Sigmoid colon (tissue), 7 donors: Measurements from ENCODE around the gene MAP3K3. TPM values are rescaled to one million over a fixed set of nuclear protein-coding genes. Genes with fewer than 3 reads are reported as not detected.

Experiments used
- DNase-seq: peaks from one replicate; pipeline ENCODE4 v3.0.0-alpha.2; 2019
- H3K27ac ChIP-seq, 4 donors: fragments of 200-600 bp; sonication (generic); one replicate each; pipeline ENCODE4 v1.5.1; 2016 to 2019; ENCODE audit warnings: mild to moderate bottlenecking in 1 of 4
- H3K27me3 ChIP-seq, 3 donors: fragments of 200-600 bp; sonication (generic); one replicate each; pipeline ENCODE4 v1.5.1; 2019; ENCODE audit warnings: mild to moderate bottlenecking in 1 of 3
- H3K36me3 ChIP-seq, 4 donors: fragments of 200-600 bp; sonication (generic); one replicate each; pipeline ENCODE4 v1.5.1; 2016 to 2019
- H3K4me1 ChIP-seq, 4 donors: fragments of 200-600 bp; sonication (generic); one replicate each; pipeline ENCODE4 v1.5.1; 2017 to 2019
- H3K4me3 ChIP-seq, 4 donors: fragments of 200-600 bp; sonication (generic); one replicate each; pipeline ENCODE4 v1.5.1; 2017 to 2019; ENCODE audit warnings: mild to moderate bottlenecking in 2 of 4, moderate library complexity in 1 of 4
- H3K9me3 ChIP-seq, 4 donors: fragments of 200-600 bp in 3 of 4; sonication (generic) in 3 of 4; one replicate each; pipeline versions ENCODE4 v1.5.1 to v1.6.1; 2013 to 2019
- EP300 ChIP-seq, 4 donors: sonication (generic); formaldehyde crosslinking; IDR thresholded peaks; one replicate each; pipeline ENCODE4 v1.6.1; 2017; ENCODE audit warnings: antibody characterized with exemption in 4 of 4
- POLR2A ChIP-seq, 2 donors: fragments of 450-650 bp; IDR thresholded peaks; one replicate each; pipeline ENCODE4 v1.6.1; 2016; ENCODE audit warnings: antibody characterized with exemption in 2 of 2, mild to moderate bottlenecking in 2 of 2, moderate library complexity in 2 of 2
- POLR2AphosphoS5 ChIP-seq, 4 donors: sonication (generic); formaldehyde crosslinking; IDR thresholded peaks; one replicate each; pipeline ENCODE4 v1.6.1; 2017; ENCODE audit warnings: antibody characterized with exemption in 4 of 4
- WGBS, 2 donors: extraction: QIAGEN DNeasy Blood & Tissue Kit; methylation state at CpG; one replicate each; pipeline ENCODE4 v1.1.7; 2013; 5-methylcytosine and 5-hydroxymethylcytosine counted together
- intact Hi-C: fragments of 100-400 bp; cut with DNase I; formaldehyde crosslinking; loops from one replicate; pipeline ENCODE4 v1.15.1; 2023
- polyA plus RNA-seq, 3 donors: library from polyadenylated mRNA; stranded (reverse); fragments of 200-250 nt; gene quantifications; one replicate each; pipeline ENCODE4 v1.2.3, GENCODE V29; 2013
- total RNA-seq, 4 donors: library from RNA; depleted of rRNA; stranded (reverse); fragments of >200 nt; gene quantifications; one replicate each; pipeline ENCODE4 v1.1.0, GENCODE V29; 2016
- TF ChIP-seq, protein P1 (sequence below), 4 experiments: fragments of 450-650 bp in 3 of 4; fragments of 200-600 bp in 1 of 4; IDR thresholded peaks; one replicate each; pipeline ENCODE4 v1.5.1; 2016 to 2019; ENCODE audit warnings: antibody characterized with exemption in 4 of 4, mild to moderate bottlenecking in 3 of 4, moderate library complexity in 2 of 4
- donor health status: healthy with polysubstance abuse.
- donor health status: Bipolar disorder and iron deficiency.
- donor health status: healthy.

MAP3K3 gene
- total and polyA plus RNA-seq, 7 donors: 4.4 to 68.7 (median 51.5) TPM

DNA sequence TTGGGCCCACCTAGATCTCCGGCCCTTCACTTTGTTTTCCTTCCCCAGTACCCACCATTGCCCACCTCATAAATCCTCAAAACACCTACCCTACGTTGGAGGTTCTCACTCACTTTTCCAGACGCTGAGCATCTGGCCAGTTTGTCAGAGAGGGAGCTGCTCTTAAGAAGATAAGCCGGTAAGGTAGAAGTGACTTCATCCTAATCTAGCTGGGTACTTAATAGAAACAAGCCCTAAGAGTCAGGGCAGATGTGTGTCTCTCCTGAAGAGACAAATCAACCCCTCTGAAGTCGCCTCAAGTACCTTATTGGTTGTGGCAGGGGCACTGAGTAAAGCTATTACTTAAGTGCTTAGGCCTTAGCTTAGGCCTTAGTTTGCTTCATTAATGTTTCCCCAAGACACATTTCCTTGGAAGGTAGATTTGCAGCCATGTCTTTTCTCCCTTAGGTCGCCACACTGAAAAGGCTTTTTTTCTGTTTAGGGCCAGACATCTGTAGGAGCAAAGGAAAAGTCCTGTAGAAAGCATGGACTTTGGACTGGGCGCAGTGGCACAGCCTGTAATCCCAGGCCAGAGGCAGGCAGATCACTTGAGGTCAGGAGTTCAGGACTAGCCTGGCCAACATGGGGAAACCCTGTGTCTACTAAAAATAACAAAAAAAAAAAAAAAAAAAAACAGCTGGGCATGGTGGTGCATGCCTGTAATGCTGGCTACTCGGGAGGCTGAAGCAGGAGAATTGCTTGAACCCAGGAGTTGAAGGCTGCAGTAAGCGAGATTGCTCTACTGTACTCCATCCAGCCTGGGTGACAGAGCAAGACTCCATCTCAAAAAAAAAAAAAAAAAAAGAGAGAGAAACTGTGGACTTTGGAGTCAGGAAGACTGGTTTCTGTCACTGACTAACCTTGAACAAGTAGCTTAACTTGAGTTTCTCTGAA, 20.5 kb upstream of the MAP3K3 start:
- TF ChIP-seq EP300 (IDR thresholded peaks at IDR 0.05) (no peak), POLR2AphosphoS5 (IDR thresholded peaks at IDR 0.05) (no peak), POLR2A (IDR thresholded peaks at IDR 0.05) (no peak)
- TF ChIP-seq, protein P1, sequence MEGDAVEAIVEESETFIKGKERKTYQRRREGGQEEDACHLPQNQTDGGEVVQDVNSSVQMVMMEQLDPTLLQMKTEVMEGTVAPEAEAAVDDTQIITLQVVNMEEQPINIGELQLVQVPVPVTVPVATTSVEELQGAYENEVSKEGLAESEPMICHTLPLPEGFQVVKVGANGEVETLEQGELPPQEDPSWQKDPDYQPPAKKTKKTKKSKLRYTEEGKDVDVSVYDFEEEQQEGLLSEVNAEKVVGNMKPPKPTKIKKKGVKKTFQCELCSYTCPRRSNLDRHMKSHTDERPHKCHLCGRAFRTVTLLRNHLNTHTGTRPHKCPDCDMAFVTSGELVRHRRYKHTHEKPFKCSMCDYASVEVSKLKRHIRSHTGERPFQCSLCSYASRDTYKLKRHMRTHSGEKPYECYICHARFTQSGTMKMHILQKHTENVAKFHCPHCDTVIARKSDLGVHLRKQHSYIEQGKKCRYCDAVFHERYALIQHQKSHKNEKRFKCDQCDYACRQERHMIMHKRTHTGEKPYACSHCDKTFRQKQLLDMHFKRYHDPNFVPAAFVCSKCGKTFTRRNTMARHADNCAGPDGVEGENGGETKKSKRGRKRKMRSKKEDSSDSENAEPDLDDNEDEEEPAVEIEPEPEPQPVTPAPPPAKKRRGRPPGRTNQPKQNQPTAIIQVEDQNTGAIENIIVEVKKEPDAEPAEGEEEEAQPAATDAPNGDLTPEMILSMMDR (IDR thresholded peaks at IDR 0.05): no peak
- intact Hi-C loops: loop anchor here (5.0 kb wide), 1 partner anchor 49 kb away; the partner anchor contains the start of gene DCAF7
- H3K27me3 ChIP-seq: no peaks in the 10 kb centered on the region

DNA sequence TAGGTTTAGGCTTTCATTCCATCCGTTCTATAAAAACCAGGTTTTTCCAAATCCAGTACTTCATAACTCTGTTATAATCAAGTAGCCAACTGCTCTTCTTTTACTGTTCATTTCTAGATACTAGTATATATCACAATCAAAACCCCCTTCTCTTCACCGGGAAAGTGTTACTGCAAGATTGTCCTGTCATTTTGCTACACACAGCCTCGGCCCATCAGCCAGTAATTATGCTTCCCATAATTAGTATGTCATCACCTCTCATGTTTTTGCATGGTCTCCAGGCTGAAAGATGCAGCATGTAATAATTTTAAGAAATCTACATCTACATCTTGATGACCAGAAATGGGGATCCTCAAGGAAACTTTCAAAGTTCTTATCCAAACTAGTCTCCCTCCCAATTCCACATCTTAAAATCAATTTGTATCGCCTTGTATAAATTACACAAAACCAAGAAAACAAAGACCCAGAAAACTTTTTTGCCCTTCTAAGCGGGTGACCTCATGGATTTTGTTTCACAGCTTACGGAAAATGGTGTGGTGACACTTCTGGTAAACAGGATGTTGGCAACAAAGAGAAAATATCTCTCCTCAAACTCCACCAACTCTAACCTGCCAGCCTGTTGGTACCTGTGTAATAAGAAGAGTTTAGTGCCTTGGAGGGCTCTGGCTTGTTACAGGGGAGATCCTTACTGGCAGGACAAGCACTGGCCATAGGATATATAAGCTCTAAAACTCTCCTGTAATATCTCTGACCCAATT, 12.2 kb upstream of the MAP3K3 start:
- WGBS, 2 donors: 82 to 85% methylated on average over 6 of the region's 6 CpGs
- Histone ChIP-seq H3K4me1 (no peaks in the 10 kb centered on the region), H3K4me3 (no peak overlapping the region), H3K27ac (no peak overlapping the region), H3K9me3 (no peaks in the 10 kb centered on the region), H3K27me3 (no peaks in the 10 kb centered on the region), H3K36me3 (peaks cover 0 to 61% (median 43%) of the 10 kb centered on the region in 4 donors)
- intact Hi-C loops: loop anchor here (5.0 kb wide), 1 partner anchor 163 kb away; the partner anchor contains the start of gene CYB561
- TF ChIP-seq EP300 (IDR thresholded peaks at IDR 0.05) (no peak), POLR2A (IDR thresholded peaks at IDR 0.05) (no peak), POLR2AphosphoS5 (IDR thresholded peaks at IDR 0.05) (no peak)
- TF ChIP-seq, protein P1 (IDR thresholded peaks at IDR 0.05): no peak
- DNase-seq: no peak

More for the DNA sequence above, 20.5 kb upstream of the MAP3K3 start:
- 25 to 49% methylated on average over 9 of the region's 9 CpGs for WGBS, 2 donors
- Histone ChIP-seq H3K36me3 (peaks cover 0 to 29% (median 20%) of the 10 kb centered on the region in 4 donors), H3K4me3 (peak overlapping the region; percentile 85 to 99 (median 98)), H3K4me1 (peaks cover 0 to 27% (median 18%) of the 10 kb centered on the region in 4 donors), H3K9me3 (no peaks in the 10 kb centered on the region), H3K27ac (peak overlapping the region; percentile 89 to 95 (median 93))
- no peak for DNase-seq

DNA sequence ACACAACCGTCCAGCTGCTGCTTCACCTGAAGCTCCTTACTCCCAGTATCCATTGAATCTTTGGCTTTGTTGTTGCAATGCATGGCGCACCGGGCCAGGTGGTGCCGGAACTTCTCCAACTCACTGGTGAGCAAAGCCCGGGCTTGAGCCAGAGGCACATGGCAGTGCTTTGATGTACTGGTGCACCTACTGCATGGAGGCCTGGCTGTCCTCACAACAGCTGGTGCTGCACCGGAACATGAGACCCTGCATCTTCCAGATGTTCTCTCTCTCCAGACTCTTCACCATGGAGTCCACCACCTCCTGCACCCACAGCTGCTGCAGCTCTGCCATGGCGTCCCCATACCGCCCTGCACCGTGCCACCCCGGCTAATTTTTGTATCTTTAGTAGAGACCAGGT, 11.4 kb upstream of the MAP3K3 start:
- DNase-seq: no peak
- no peaks in the 10 kb centered on the region for H3K9me3 ChIP-seq
- H3K27me3 ChIP-seq: no peaks in the 10 kb centered on the region
- intact Hi-C loops: loop anchor here (5.0 kb wide), 1 partner anchor 164 kb away; the partner anchor contains the start of gene CYB561
- H3K27ac ChIP-seq: no peak overlapping the region
- peaks cover 0 to 52% (median 34%) of the 10 kb centered on the region in 4 donors for H3K36me3 ChIP-seq
- H3K4me3 ChIP-seq: no peak overlapping the region
- no peaks in the 10 kb centered on the region for H3K4me1 ChIP-seq
- TF ChIP-seq POLR2A (IDR thresholded peaks at IDR 0.05): no peak
- no peak for TF ChIP-seq POLR2AphosphoS5 (IDR thresholded peaks at IDR 0.05)
- TF ChIP-seq EP300 (IDR thresholded peaks at IDR 0.05): no peak
- TF ChIP-seq, protein P1 (IDR thresholded peaks at IDR 0.05): no peak
- WGBS, 2 donors: 96 to 98% methylated on average over 10 of the region's 10 CpGs

DNA sequence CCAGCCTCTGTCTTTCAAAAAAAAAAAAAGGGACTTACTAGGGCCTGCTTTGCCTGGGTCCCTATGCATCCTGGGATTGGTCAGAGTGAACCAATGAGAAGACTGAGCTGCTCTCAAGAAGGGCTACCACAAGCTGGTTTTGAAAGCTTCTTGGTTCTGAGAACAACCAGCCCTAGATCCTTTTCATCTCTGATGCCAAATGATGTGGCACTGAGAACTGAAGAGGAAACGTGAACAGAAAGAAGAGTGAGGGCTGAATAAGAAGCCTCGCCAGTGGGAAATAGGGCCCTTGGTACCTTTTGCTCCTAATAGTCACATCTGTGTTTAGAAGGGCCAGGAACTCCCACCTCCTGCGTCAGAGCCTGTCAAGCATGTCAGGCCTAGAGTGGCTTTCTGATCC, 10.9 kb upstream of the MAP3K3 start:
- Histone ChIP-seq H3K27ac (no peak overlapping the region), H3K4me1 (no peaks in the 10 kb centered on the region), H3K9me3 (no peaks in the 10 kb centered on the region), H3K4me3 (no peak overlapping the region), H3K27me3 (no peaks in the 10 kb centered on the region), H3K36me3 (peaks cover 0 to 47% (median 30%) of the 10 kb centered on the region in 4 donors)
- WGBS, 2 donors: 83 to 90% methylated on average over 3 of the region's 3 CpGs
- DNase-seq: no peak
- TF ChIP-seq, protein P1 (IDR thresholded peaks at IDR 0.05): no peak
- intact Hi-C loops: loop anchor here (5.0 kb wide), 1 partner anchor 164 kb away; the partner anchor contains the start of gene CYB561
